Astrocyte of the hippocampus (primary cell): Measurements from ENCODE around the gene RP9.

Experiments
- DNase-seq: peaks from one replicate; pipeline ENCODE4 v3.0.0; 2011; ENCODE audit warnings: low read depth, low spot score

The RP9 gene

DNA sequence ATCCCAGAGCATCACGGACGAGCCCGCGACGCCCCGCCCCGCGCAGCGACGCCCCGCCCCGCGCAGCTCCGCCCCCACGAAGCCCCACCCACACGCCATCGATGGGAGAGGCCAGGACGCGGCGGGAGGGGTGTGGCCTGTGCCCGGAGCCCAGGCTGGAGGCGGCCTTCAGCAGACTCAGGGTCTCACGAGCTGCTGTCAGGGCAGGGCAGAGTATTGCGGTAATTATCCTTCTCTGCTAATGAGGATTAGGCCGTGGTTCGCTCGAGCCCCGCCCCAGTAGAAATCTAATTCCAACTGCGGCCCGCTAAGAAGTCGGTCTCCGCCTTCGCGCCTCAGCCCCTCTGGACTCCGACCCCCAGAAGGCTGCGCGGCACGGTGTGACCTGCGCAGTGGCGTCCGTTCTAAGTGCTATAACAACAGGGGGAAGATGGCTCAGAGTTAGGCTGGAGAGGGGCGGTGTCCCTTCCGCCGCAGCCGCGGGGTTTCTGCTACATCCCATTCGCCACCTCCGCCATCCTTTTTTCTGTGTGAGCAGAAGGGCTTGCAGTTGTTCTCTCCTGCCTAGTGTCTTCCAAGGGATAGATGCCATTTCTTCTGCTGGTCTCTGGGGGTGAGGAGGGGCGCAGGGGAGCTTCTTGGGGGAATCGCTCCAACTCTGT is 46.3 kb downstream of the RP9 start:
- peak; percentile 98 for DNase-seq

DNA sequence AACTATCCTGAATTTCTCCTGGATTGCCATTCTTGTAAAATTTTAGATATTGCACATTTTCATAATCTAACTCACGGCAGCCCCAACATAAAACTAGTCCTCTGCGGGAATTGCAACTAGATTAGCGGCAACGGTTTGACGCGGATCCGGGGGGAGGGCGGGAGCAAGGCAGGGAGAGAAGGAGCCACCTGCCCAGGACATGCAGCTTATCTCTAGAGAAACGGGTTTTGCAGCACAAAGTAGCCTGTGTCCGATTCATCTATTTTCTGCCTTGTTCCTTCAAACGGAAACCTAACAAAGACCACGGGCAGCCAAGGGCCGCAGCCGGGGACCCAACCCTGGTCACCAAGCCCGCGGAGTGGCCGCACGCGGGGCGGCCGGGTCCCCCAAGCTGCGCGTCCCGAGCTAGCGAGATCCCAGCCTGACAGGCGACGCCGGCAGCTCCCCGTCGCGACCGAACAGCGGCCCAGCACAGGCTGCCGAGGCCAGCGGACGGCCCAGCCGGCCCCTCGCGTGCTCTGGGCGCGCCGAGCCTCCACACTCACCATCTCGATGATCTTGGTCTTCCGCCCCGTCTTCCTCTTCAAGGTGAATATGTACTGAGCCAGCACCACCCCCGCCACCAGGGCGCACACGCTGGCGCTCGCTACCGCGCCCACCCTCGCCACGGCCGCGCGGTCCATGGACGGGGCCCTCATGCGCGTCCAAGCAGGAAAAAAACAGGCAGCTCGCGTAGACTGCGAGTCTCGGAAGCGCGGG is 47.0 kb downstream of the RP9 start, which contains the start of gene NT5C3A:
Gene NT5C3A, minus strand, starts transcription at position 754 of the 759 bp plus-strand sequence. Its CDS starts 71 bp downstream, at position 683.
- DNase-seq: peak; percentile 58

DNA sequence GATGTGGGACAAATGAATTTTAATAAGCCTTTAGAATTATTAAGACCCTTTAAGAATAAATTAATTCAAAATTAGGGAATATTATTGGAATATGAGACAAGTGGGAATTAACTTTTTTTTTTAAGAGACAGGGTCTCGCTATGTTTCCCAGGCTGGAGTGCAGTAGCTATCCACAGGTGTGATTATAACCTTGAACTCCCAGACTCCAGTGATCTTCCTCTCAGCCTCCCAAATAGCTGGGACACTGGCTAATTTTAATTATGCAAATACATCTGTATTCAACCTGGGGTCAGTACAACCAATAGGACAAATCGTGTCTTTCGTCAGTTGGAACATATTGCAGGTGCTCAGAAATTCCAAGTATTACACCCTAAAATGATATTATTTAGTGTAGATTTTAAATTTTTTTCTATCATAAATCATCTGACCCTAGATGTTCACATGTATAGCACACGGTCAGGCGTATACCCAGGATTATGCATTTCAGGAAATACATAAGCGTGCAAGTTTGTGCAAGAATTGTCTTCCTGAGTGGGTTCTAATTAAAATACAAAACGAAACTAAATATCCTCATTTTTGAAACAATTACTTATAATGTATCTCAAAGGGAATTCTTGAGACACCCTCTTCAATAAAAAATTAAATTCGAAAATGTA is 47.8 kb downstream of the RP9 start:
- no peak for DNase-seq

- no peak for DNase-seq
These were observed 49.6 kb downstream of the RP9 start for GRCh38 chr7:33059635-33060034.

- DNase-seq: no peak
These were observed 54.0 kb downstream of the RP9 start for GRCh38 chr7:33055158-33055557.

DNA sequence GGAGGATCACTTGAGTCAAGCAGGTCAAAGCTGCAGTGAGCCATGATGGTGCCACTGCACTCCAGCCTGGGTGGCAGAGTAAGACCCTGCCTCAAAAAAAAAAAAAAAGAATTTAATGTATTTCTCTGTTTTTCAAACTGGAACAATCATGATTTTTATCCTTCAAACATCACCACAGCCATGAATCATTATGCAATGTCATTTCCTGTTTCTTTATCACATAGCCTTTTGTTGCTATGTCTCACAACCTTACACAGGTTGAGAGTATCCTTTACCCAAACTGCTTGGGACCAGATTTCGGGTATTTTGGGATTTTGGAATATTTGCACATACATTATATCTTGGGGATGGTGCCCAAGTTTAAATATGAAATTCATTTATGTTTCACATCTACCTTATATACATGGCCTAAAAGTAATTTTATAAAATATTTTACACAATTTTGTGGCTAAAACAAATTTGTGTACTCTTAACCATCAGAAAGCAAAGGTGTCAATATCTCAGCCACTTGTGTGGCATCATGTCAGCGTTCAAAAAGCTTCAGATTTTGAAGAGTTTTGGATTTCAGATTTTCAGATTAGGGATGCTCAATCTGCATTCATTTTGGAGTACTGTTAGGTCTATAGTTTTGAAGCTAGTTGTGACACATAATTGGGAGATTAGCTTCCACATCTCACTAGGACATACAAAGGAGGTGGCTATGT is 54.8 kb downstream of the RP9 start:
- DNase-seq: no peak

DNA sequence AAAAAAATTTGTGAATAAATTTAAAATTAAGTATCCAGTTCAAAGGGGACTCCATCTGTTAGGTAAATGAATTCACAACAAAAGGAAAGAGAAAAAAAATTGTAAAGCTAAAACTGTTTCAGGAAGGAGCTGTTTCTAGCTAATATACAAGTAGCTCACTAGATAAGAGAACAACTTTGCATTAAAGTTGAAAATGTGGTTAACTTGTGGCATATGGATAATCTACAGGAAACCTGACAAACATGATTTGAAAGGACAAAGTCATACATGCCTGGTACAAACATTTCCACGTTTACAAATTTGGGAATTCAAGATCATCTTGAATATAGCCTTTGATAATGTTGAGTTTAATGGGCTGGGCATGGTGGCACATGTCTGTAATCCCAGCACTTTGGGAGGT is 55.5 kb downstream of the RP9 start:
- DNase-seq: no peak

GRCh38 chr7:33050535-33051318 is 58.5 kb downstream of the RP9 start:
- peak; percentile 67 for DNase-seq

GRCh38 chr7:33048704-33049103 is 60.5 kb downstream of the RP9 start:
- DNase-seq: no peak

- DNase-seq: no peak
These were observed 60.9 kb downstream of the RP9 start for GRCh38 chr7:33048257-33048656.

- DNase-seq: peak; percentile 7
These were observed 64.2 kb downstream of the RP9 start for GRCh38 chr7:33044986-33045385.
